Measurements from ENCODE around the gene PPP6R1. TPM values are rescaled to one million over a fixed set of nuclear protein-coding genes. Genes with fewer than 3 reads are reported as not detected.
A peak's percentile ranks its signal among the peaks of the same experiment; 100 is the strongest.

Gene PPP6R1
- polyA plus RNA-seq, 4 donors = 43.4 to 67.5 (median 48.9) TPM

GRCh38 chr19:55257461-55258420 is 1.1 kb downstream of the PPP6R1 start:
- 1 to 2% (median 2%) methylated on average over 45 to 51 of the region's 51 CpGs for WGBS, 3 donors
- Histone ChIP-seq H3K4me1 (ENCODE audit: control insufficient read depth in 3 of 3, insufficient read depth in 2 of 3, low read depth in 1 of 3, low read length in 2 of 3) (peaks cover 3 to 25% (median 12%) of the 10 kb centered on the region in 3 donors), H3K4me3 (ENCODE audit: low read depth in 1 of 3, low read length in 3 of 3) (peak overlapping the region; percentile 61 to 88 (median 77)), H3K36me3 (ENCODE audit: control insufficient read depth in 3 of 3, insufficient read depth in 2 of 3, low read depth in 1 of 3, low read length in 3 of 3) (peaks cover 0 to 44% (median 0%) of the 10 kb centered on the region in 3 donors), H3K9me3 (ENCODE audit: control insufficient read depth in 2 of 2, insufficient read depth in 1 of 2, low read depth in 1 of 2, low read length in 1 of 2) (no peaks in the 10 kb centered on the region), H3K27ac (ENCODE audit: low read depth in 1 of 3, low read length in 2 of 3) (peak overlapping the region; percentile 74 to 93 (median 86)), H3K27me3 (ENCODE audit: control insufficient read depth in 3 of 3, insufficient read depth in 3 of 3, low read length in 3 of 3) (no peaks in the 10 kb centered on the region)
- DNase-seq = peak; percentile 59 to 67
- FAIRE-seq = no peak

GRCh38 chr19:55256562-55257460 is 2.0 kb downstream of the PPP6R1 start:
- Histone ChIP-seq H3K27ac (ENCODE audit: low read depth in 1 of 3, low read length in 2 of 3) (peak overlapping the region; percentile 86 to 93 (median 89)), H3K4me1 (ENCODE audit: control insufficient read depth in 3 of 3, insufficient read depth in 2 of 3, low read depth in 1 of 3, low read length in 2 of 3) (peaks cover 3 to 27% (median 12%) of the 10 kb centered on the region in 3 donors), H3K36me3 (ENCODE audit: control insufficient read depth in 3 of 3, insufficient read depth in 2 of 3, low read depth in 1 of 3, low read length in 3 of 3) (peaks cover 0 to 41% (median 0%) of the 10 kb centered on the region in 3 donors), H3K4me3 (ENCODE audit: low read depth in 1 of 3, low read length in 3 of 3) (peak overlapping the region; percentile 61 to 88 (median 77)), H3K27me3 (ENCODE audit: control insufficient read depth in 3 of 3, insufficient read depth in 3 of 3, low read length in 3 of 3) (no peaks in the 10 kb centered on the region), H3K9me3 (ENCODE audit: control insufficient read depth in 2 of 2, insufficient read depth in 1 of 2, low read depth in 1 of 2, low read length in 1 of 2) (no peaks in the 10 kb centered on the region)
- DNase-seq (peak in 1 of 2 donors; percentile 18), FAIRE-seq (no peak)
- WGBS, 3 donors = 32 to 38% (median 36%) methylated on average over 22 of the region's 22 CpGs

- Histone ChIP-seq H3K4me1 (ENCODE audit: control insufficient read depth in 3 of 3, insufficient read depth in 2 of 3, low read depth in 1 of 3, low read length in 2 of 3) (peaks cover 3 to 31% (median 12%) of the 10 kb centered on the region in 3 donors), H3K4me3 (ENCODE audit: low read depth in 1 of 3, low read length in 3 of 3) (peak overlapping the region in 2 of 3 donors; percentile 16 to 38), H3K27me3 (ENCODE audit: control insufficient read depth in 3 of 3, insufficient read depth in 3 of 3, low read length in 3 of 3) (no peaks in the 10 kb centered on the region), H3K36me3 (ENCODE audit: control insufficient read depth in 3 of 3, insufficient read depth in 2 of 3, low read depth in 1 of 3, low read length in 3 of 3) (peaks cover 0 to 51% (median 0%) of the 10 kb centered on the region in 3 donors), H3K9me3 (ENCODE audit: control insufficient read depth in 2 of 2, insufficient read depth in 1 of 2, low read depth in 1 of 2, low read length in 1 of 2) (no peaks in the 10 kb centered on the region), H3K27ac (ENCODE audit: low read depth in 1 of 3, low read length in 2 of 3) (peak overlapping the region in 2 of 3 donors; percentile 82 to 89)
- DNase-seq = peak in 1 of 2 donors; percentile 13
- 52 to 64% (median 60%) methylated on average over 17 of the region's 17 CpGs for WGBS, 3 donors
- FAIRE-seq = no peak
Measured at GRCh38 chr19:55255618-55256423, 3.0 kb downstream of the PPP6R1 start.

GRCh38 chr19:55254625-55254977 is 4.2 kb downstream of the PPP6R1 start:
- no peaks in the 10 kb centered on the region for H3K9me3 ChIP-seq (ENCODE audit: control insufficient read depth in 2 of 2, insufficient read depth in 1 of 2, low read depth in 1 of 2, low read length in 1 of 2)
- H3K4me1 ChIP-seq (ENCODE audit: control insufficient read depth in 3 of 3, insufficient read depth in 2 of 3, low read depth in 1 of 3, low read length in 2 of 3) = peaks cover 3 to 27% (median 12%) of the 10 kb centered on the region in 3 donors
- H3K4me3 ChIP-seq (ENCODE audit: low read depth in 1 of 3, low read length in 3 of 3) = peak overlapping the region in 2 of 3 donors; percentile 2 to 45
- peak overlapping the region in 2 of 3 donors; percentile 82 to 89 for H3K27ac ChIP-seq (ENCODE audit: low read depth in 1 of 3, low read length in 2 of 3)
- DNase-seq (no peak), FAIRE-seq (no peak)
- 48 to 70% (median 55%) methylated on average over 6 of the region's 6 CpGs for WGBS, 3 donors
- H3K36me3 ChIP-seq (ENCODE audit: control insufficient read depth in 3 of 3, insufficient read depth in 2 of 3, low read depth in 1 of 3, low read length in 3 of 3) = peaks cover 0 to 63% (median 0%) of the 10 kb centered on the region in 3 donors
- H3K27me3 ChIP-seq (ENCODE audit: control insufficient read depth in 3 of 3, insufficient read depth in 3 of 3, low read length in 3 of 3) = no peaks in the 10 kb centered on the region

- Histone ChIP-seq H3K4me3 (ENCODE audit: low read depth in 1 of 3, low read length in 3 of 3) (peak overlapping the region in 2 of 3 donors; percentile 2 to 45), H3K27ac (ENCODE audit: low read depth in 1 of 3, low read length in 2 of 3) (peak overlapping the region in 2 of 3 donors; percentile 82 to 89), H3K9me3 (ENCODE audit: control insufficient read depth in 2 of 2, insufficient read depth in 1 of 2, low read depth in 1 of 2, low read length in 1 of 2) (no peaks in the 10 kb centered on the region), H3K36me3 (ENCODE audit: control insufficient read depth in 3 of 3, insufficient read depth in 2 of 3, low read depth in 1 of 3, low read length in 3 of 3) (peaks cover 0 to 66% (median 0%) of the 10 kb centered on the region in 3 donors), H3K4me1 (ENCODE audit: control insufficient read depth in 3 of 3, insufficient read depth in 2 of 3, low read depth in 1 of 3, low read length in 2 of 3) (peaks cover 3 to 27% (median 12%) of the 10 kb centered on the region in 3 donors), H3K27me3 (ENCODE audit: control insufficient read depth in 3 of 3, insufficient read depth in 3 of 3, low read length in 3 of 3) (no peaks in the 10 kb centered on the region)
- WGBS, 3 donors = 54 to 76% (median 61%) methylated on average over 23 of the region's 23 CpGs
- DNase-seq = peak in 1 of 2 donors; percentile 27
- FAIRE-seq = no peak
Measured at GRCh38 chr19:55253842-55254624, 4.8 kb downstream of the PPP6R1 start.

- WGBS, 3 donors = 72 to 88% (median 78%) methylated on average over 21 of the region's 21 CpGs
- FAIRE-seq = no peak
- no peak overlapping the region for H3K4me3 ChIP-seq (ENCODE audit: low read depth in 1 of 3, low read length in 3 of 3)
- DNase-seq = no peak
- no peaks in the 10 kb centered on the region for H3K27me3 ChIP-seq (ENCODE audit: control insufficient read depth in 3 of 3, insufficient read depth in 3 of 3, low read length in 3 of 3)
- H3K4me1 ChIP-seq (ENCODE audit: control insufficient read depth in 3 of 3, insufficient read depth in 2 of 3, low read depth in 1 of 3, low read length in 2 of 3) = peaks cover 3 to 32% (median 12%) of the 10 kb centered on the region in 3 donors
- H3K27ac ChIP-seq (ENCODE audit: low read depth in 1 of 3, low read length in 2 of 3) = peak overlapping the region in 2 of 3 donors; percentile 24 to 89
- peaks cover 0 to 76% (median 0%) of the 10 kb centered on the region in 3 donors for H3K36me3 ChIP-seq (ENCODE audit: control insufficient read depth in 3 of 3, insufficient read depth in 2 of 3, low read depth in 1 of 3, low read length in 3 of 3)
- H3K9me3 ChIP-seq (ENCODE audit: control insufficient read depth in 2 of 2, insufficient read depth in 1 of 2, low read depth in 1 of 2, low read length in 1 of 2) = no peaks in the 10 kb centered on the region
Measured at GRCh38 chr19:55252760-55253663, 5.8 kb downstream of the PPP6R1 start.
